Sigmoid colon (tissue), 4 donors: ENCODE results near the gene EXOC3L1.

ENCODE experiments used
- EP300 ChIP-seq, 4 donors: sonication (generic); formaldehyde crosslinking; IDR thresholded peaks; one replicate each; pipeline ENCODE4 v1.6.1; 2017; ENCODE audit warnings: antibody characterized with exemption in 4 of 4
- POLR2A ChIP-seq, 2 donors: fragments of 450-650 bp; IDR thresholded peaks; one replicate each; pipeline ENCODE4 v1.6.1; 2016; ENCODE audit warnings: antibody characterized with exemption in 2 of 2, mild to moderate bottlenecking in 2 of 2, moderate library complexity in 2 of 2
- POLR2AphosphoS5 ChIP-seq, 4 donors: sonication (generic); formaldehyde crosslinking; IDR thresholded peaks; one replicate each; pipeline ENCODE4 v1.6.1; 2017; ENCODE audit warnings: antibody characterized with exemption in 4 of 4
- TF ChIP-seq, protein P1 (sequence below), 4 experiments: fragments of 450-650 bp in 3 of 4; fragments of 200-600 bp in 1 of 4; IDR thresholded peaks; one replicate each; pipeline ENCODE4 v1.5.1; 2016 to 2019; ENCODE audit warnings: antibody characterized with exemption in 4 of 4, mild to moderate bottlenecking in 3 of 4, moderate library complexity in 2 of 4

DNA sequence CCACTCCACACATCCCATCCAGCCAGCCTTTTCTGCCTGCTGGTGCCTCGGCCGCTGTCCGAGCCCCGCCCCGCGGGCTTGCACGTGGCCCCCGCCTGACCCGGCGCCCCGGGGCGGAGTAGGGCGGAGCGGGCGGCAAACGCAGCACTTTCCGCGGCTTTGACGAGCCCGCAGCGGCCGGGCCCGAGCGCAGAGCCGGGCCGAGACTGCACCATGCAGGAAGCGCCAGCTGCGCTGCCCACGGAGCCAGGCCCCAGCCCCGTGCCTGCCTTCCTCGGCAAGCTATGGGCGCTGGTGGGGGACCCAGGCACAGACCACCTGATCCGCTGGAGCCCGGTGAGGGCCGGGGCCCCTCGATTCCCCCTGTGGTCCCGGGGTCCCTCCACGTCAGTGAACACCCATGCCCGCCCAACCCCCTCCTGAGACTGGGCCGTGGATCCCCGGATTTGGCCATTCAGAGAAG lies 25.3 kb downstream of the EXOC3L1 start, which contains the start of gene HSF4:
- TF ChIP-seq, protein P1, sequence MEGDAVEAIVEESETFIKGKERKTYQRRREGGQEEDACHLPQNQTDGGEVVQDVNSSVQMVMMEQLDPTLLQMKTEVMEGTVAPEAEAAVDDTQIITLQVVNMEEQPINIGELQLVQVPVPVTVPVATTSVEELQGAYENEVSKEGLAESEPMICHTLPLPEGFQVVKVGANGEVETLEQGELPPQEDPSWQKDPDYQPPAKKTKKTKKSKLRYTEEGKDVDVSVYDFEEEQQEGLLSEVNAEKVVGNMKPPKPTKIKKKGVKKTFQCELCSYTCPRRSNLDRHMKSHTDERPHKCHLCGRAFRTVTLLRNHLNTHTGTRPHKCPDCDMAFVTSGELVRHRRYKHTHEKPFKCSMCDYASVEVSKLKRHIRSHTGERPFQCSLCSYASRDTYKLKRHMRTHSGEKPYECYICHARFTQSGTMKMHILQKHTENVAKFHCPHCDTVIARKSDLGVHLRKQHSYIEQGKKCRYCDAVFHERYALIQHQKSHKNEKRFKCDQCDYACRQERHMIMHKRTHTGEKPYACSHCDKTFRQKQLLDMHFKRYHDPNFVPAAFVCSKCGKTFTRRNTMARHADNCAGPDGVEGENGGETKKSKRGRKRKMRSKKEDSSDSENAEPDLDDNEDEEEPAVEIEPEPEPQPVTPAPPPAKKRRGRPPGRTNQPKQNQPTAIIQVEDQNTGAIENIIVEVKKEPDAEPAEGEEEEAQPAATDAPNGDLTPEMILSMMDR (IDR thresholded peaks at IDR 0.05) = no peak
- TF ChIP-seq POLR2AphosphoS5 (IDR thresholded peaks at IDR 0.05) = peak; percentile 29 to 68 (median 42)
- peak in 1 of 2 donors; percentile 17 for TF ChIP-seq POLR2A (IDR thresholded peaks at IDR 0.05)
- no peak for TF ChIP-seq EP300 (IDR thresholded peaks at IDR 0.05)
